GM19324 (cell line): Measurements from ENCODE around the gene TNFAIP8L1.
"Not testable (repeated sequence)": the region's sequence is repeated elsewhere in the genome, so short reads cannot be mapped to it uniquely, and the experiment has no call there.

ENCODE experiments used
- ATAC-seq: cut with Tn5 transposase; IDR thresholded peaks from one replicate; pipeline ENCODE4 v1.9.1; 2021; ENCODE audit warnings: mild to moderate bottlenecking, moderate library complexity; ENCODE audit not compliant: unreplicated experiment, low FRiP score

TNFAIP8L1 gene

GRCh38 chr19:4673726-4674125, 34.4 kb downstream of the TNFAIP8L1 start:
- no peak for ATAC-seq

DNA sequence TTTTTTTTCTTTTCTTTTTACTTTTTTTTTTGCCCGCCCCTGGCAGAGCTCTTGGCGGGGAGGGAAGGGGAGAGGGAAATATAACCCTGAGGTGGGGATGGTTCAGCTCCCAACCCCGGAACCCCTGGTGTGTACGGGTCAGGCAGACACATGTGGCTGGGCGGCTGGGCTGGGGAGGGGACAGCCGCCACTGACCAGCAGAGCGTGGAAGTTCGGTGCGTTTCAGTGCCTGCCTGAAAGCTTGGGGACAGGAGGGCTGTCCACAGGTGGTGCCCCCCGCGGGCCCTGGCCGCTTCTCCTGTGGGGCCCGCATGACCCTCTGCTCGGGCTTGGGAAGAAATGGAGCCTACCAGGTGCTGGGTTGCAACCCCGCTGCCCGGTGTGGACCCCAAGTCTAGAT, 36.0 kb downstream of the TNFAIP8L1 start:
- ATAC-seq, result no peak

DNA sequence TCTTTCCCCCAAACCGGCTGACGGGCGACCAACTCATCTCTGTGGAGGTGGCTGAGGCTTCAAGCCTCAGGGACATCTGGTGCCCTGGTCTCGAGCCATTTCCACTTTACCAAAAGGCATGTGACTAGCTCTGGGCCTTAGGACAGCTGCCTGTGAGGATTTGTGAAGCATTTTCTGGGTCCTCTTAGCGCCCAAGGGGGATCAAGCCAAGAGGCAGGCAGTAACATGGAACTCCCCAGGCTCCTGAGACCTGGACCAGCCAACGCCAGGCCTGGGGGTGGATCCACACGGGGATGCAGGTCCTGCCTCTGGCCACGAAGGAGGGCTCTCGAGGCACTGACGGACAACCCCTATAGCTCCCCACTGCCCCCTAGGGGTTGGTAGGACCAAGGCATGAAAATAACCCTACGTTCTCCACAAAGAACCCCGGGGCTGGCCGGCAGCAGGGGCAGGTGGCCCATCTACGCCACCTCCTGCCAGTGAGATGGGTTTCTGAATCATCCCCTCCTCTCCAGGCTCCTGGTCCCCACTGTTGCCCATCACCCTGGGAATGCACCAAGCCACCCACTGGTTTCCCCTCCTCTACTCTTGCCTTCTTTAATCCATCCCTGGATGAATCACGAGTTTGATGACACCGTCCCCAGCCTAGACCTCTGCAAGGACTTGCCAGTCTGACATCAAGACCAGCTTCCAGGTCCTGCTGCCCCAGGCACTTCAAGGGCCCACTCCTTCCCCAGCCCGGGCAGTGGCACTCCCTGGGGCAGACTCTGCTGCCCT, 37.8 kb downstream of the TNFAIP8L1 start:
- ATAC-seq, result no peak

DNA sequence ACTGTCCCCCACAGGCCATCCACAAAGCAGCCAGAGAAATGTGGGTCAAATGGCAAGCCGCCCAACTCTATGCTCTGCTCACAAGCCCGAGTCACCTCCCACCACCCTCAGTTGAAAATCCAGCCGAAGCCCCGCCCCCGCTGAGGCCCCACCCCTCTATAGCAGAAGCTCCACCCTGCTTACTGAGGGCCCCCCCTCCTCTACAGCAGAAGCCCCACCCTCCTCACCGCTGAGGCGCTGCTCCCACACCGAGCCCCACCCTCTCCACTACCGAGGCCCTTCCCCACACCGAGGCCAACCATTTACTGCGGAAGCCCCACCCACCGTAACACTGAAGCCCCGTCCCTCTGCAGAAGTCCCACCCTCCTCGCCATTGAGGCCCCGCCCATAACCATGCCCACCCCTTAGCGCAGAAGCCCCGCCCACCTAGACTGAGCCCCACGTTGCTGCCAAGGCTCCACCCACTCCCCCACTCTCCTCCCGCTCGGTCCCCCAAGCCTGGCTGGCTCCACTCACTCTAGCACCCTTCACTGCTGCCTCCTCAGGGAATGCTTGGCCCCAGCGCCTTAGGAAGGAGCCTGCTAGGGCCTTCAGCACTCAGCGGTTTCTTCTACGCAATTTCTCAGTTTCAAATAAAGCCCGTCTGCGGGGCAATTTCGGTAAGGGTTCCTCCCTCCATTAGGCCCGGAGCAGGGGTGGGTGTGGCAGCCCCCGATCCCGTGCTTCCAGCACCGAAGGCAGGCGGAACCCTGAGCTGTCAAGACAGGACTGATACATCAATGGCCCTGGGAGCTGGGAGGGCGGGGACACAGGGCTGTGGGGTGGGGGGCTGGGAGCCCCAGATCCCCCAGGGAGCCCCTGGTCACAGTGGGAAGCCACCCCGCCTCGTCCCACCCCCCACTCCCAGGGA, 39.8 kb downstream of the TNFAIP8L1 start:
- ATAC-seq, result no peak

GRCh38 chr19:4680021-4680420, 40.7 kb downstream of the TNFAIP8L1 start:
- ATAC-seq, result not testable (repeated sequence)

- no peak for ATAC-seq
Observed at GRCh38 chr19:4682417-4683200, 43.3 kb downstream of the TNFAIP8L1 start.

DNA sequence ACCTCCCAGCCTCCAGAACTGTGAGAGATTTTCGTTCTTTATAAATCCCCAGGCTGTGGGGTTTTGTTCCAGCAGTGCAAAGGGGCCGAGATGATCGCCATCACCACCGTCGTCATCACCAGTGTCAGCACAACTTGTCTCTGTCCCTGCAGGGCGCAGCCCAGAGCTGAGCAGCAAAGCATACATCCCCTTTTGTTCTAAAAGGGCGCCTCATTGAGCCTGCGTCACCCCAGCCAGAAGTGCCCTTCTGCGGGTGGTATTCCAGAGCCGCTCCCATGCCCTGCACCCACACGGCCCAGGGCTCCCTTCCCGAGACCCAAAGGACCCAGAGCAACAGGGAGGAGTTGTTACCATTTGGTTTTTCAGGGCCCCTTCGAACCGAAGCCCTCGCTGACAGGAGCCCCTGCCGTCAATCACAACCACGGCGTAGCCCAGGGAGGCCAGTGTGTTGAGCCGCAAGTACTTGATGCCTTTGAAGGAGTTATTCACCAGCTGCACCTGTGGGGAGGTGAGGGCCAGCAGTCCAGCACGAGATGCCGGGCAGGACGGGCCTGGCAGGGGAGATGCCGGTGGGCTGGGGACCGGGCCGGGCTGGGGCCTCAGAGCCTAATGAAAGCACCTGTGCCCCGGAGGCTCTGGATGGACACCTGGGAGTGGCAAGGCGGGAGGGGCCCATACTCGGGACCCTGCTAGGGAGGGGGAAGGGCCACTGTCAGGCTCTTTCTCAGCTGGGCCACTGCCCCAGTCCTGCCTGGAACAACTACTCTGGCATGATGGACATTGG, 45.2 kb downstream of the TNFAIP8L1 start:
- ATAC-seq, result no peak

DNA sequence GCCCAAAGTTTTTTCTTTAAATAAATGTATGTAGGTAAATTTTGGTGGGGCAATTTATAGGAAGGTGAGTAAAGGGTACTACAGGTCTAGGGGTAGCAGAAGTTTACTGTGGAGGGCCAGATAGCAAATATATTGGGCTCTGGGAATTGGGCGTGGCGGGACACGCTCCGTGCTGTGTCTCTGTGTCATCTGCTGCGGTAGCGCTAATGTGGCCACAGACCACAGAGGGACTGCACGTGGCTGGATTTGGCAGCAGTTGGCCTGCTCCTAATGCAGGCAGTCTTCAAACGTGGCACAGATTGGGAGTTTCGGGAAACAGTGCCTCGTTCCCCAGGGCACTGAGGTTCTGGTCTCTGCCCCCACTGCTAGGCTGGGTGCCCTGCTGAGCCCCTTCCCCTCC, 47.4 kb downstream of the TNFAIP8L1 start:
- no peak for ATAC-seq

DNA sequence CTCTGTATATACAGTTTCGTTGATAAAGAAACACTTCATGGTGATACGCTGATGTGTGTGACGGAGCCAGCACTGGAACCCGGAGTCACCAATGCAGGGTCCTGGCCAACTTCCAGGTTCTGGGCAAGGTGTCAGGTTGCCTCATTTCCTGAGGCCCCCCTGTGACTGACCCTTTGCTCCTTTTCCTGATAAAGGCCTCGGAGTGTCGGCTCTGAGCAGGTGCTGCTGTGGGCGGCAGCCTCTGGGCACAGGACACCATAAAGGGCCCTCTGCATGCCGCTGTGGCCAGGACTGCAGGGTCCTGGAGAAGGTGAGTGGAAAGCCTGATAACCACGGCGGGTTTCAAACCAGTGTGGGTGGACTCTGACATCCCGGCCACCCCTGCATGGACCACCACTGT, 48.1 kb downstream of the TNFAIP8L1 start:
- no peak for ATAC-seq

DNA sequence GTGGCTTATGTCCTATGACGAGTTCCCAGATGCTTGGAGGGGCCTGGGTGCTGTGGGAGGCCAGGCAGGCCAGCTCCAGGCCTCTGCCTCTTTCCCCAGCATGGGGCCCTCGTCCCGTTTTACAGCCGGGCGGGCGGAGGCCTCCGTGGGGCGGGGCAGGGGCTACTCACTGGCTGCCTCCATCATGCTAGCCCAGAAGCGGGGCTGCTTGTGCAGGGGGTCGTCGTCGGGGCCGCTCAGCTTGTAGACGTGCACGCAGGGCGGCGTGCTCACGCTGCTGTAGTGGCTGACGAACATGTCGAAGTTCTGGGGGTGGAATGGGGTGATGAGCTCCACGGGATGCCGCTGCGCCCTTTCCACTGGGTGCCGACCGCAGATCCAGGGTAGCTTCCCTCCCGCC, 49.3 kb downstream of the TNFAIP8L1 start:
- no peak for ATAC-seq

DNA sequence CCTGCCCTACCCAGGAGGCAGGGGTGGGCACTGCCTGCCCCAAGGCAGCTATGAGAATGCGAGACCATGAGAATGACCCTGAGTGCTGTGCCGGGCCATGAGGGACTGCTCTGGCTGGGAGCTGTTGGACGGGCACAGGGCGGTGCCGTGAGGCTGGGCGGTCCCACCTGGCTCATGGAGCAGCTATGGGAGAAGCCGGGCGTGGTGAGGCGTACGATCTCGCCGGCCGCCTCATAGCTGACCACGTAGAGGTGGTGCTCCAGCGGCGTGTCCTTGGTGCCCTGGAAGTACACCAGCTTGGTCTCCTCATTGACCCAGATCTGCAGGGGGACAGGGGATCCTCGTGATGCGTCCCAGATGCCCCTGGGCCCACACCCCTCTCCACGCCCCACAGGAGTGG, 50.1 kb downstream of the TNFAIP8L1 start:
- ATAC-seq, result no peak

GRCh38 chr19:4690361-4690760, 51.0 kb downstream of the TNFAIP8L1 start:
- ATAC-seq, result no peak

- ATAC-seq, result no peak
Observed at GRCh38 chr19:4691373-4691772, 52.1 kb downstream of the TNFAIP8L1 start.

- no peak for ATAC-seq
Observed at GRCh38 chr19:4692251-4693077, 53.1 kb downstream of the TNFAIP8L1 start.

DNA sequence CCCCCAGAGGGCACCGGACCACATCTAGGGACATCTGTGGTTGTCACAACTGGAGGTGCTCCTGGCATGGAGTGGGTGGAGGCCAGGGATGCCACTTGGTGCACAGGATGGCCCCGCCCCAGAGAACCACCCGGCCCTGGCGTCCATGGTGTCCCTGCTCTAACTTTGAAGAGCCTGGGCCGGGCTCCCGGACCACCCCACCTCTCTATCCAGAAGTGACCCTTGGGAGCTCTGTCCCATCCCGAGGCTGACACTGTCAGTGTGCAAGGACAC, 53.7 kb downstream of the TNFAIP8L1 start:
- no peak for ATAC-seq

DNA sequence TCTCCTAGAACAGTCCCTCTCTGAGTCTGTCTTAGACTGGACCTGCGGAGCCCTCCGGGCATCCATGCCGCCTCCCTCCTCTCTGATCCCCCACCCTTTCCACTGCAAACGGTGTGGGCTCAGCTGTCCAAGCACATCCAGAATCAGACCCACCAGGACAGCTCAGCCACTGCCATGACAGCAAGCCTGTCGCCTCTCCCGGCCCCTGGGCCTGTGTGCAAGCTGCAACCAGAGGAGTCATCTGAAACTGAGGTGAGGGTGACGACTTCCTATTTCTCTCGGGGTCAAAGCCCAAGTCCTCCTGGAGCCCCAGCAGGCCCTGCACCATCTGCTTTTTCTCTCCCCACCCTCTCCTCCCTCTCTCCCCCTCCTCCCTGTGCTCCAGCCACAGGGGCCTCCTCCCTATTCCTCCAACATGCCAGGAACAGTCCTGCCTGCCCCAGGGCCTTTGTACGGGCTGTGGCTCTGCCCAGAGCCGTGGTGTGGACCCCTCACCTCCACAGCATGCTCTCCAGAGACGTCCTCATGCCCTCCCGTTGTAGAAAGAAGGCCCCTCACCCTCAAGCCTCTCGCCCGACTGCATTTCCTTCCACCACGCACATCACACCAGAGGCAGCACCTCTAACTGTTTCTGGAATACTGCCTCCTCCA, 54.3 kb downstream of the TNFAIP8L1 start:
- ATAC-seq, result no peak

DNA sequence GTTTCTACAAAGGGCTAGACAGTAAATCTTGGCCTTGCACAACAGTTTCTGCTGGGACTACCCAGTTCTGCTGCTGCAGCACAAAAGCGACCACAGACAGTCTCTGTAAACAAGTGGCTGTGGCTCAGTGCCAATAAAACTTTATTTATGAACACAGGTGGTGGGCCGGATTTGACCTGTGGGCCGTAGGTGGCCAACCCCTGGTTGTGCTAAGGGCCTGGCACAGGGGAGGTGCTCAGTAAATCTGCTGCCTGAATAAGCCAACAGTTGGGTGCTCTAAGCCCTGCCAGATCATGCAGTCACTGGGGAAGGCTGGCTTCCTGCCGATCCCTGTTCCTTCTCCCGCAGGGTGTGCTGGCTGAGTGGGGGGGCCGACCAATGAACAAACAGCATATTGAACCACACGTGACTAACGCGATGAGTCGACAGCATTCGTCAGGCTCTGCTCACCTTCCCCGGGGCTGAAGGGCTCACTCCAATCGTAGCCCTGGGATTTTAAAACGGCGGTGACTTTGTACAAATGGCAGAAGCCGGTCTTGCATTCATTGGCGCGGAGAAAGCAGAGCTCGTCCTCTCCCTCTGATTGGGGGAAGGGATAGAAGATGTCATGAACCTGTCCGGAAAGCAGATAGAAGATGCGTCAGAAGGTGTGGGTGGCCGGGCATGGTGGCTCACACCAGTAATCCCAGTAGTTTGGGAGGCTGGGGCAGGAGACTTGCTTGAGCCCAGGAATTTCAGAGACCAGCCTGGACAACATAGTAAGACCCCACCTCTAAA, 55.1 kb downstream of the TNFAIP8L1 start:
- no peak for ATAC-seq

- ATAC-seq, result no peak
Observed at GRCh38 chr19:4695224-4695731, 56.0 kb downstream of the TNFAIP8L1 start.
